Trophoblast cell (in vitro differentiated cells and primary cell): ENCODE measurements around the gene MEF2C.

Source experiments
- DNase-seq, 2 donors: peaks; one replicate each; pipeline ENCODE4 v3.0.0-alpha.2; 2016
- H2AFZ ChIP-seq: 2 replicates; pipeline ENCODE4 v1.6.1; 2013; ENCODE audit warnings: low read length, moderate library complexity, mild to moderate bottlenecking; ENCODE audit not compliant: insufficient read depth, poor library complexity
- H2AK5ac ChIP-seq: 2 replicates; pipeline ENCODE4 v1.6.1; 2013; ENCODE audit warnings: mild to moderate bottlenecking, low read length
- H2BK120ac ChIP-seq: 2 replicates; pipeline ENCODE4 v1.6.1; 2013; ENCODE audit warnings: low read length, mild to moderate bottlenecking, moderate library complexity; ENCODE audit not compliant: insufficient read depth, poor library complexity
- H2BK12ac ChIP-seq: 2 replicates; pipeline ENCODE4 v1.6.1; 2013; ENCODE audit warnings: mild to moderate bottlenecking, low read length, moderate library complexity
- H2BK5ac ChIP-seq: 2 replicates; pipeline ENCODE4 v1.6.1; 2013; ENCODE audit warnings: low read length, low read depth, moderate library complexity, mild to moderate bottlenecking; ENCODE audit not compliant: poor library complexity
- H3K14ac ChIP-seq: 2 replicates; pipeline ENCODE4 v1.6.1; 2013; ENCODE audit warnings: mild to moderate bottlenecking, low read length
- H3K18ac ChIP-seq: 2 replicates; pipeline ENCODE4 v1.6.1; 2013; ENCODE audit warnings: mild to moderate bottlenecking, low read length
- H3K23ac ChIP-seq: 2 replicates; pipeline ENCODE4 v1.6.1; 2013; ENCODE audit warnings: low read length
- H3K27ac ChIP-seq: 2 replicates; pipeline ENCODE4 v1.5.1; 2013; ENCODE audit warnings: low read depth, mild to moderate bottlenecking, inconsistent platforms, low read length, moderate library complexity
- H3K27me3 ChIP-seq: 2 replicates; pipeline ENCODE4 v1.6.1; 2013; ENCODE audit warnings: inconsistent platforms, mild to moderate bottlenecking, low read length, moderate library complexity; ENCODE audit not compliant: insufficient read depth
- H3K36me3 ChIP-seq, 2 experiments: 1 replicate in 1 of 2; 2 replicates in 1 of 2; pipeline ENCODE4 v1.6.1; 2013; ENCODE audit warnings: low read length in 2 of 2, mild to moderate bottlenecking in 2 of 2, moderate library complexity in 1 of 2; ENCODE audit not compliant: insufficient read depth in 2 of 2, control insufficient read depth in 1 of 2
- H3K4ac ChIP-seq: 2 replicates; pipeline ENCODE4 v1.6.1; 2013; ENCODE audit warnings: low read depth, mild to moderate bottlenecking, low read length, moderate library complexity
- H3K4me1 ChIP-seq, 2 experiments: 1 replicate in 1 of 2; 2 replicates in 1 of 2; pipeline ENCODE4 v1.6.1; 2013; ENCODE audit warnings: low read length in 2 of 2, mild to moderate bottlenecking in 2 of 2, moderate library complexity in 1 of 2; ENCODE audit not compliant: insufficient read depth in 2 of 2, control insufficient read depth in 1 of 2
- H3K4me2 ChIP-seq: 2 replicates; pipeline ENCODE4 v1.6.1; 2013; ENCODE audit warnings: inconsistent platforms, mild to moderate bottlenecking, low read length, moderate library complexity
- H3K4me3 ChIP-seq: 2 replicates; pipeline ENCODE4 v1.5.1; 2013; ENCODE audit warnings: mild to moderate bottlenecking, low read depth, low read length, inconsistent platforms
- H3K79me1 ChIP-seq: one replicate; pipeline ENCODE4 v1.6.1; 2013; ENCODE audit warnings: low read length
- H3K79me2 ChIP-seq: 2 replicates; pipeline ENCODE4 v1.6.1; 2013; ENCODE audit warnings: low read length, mild to moderate bottlenecking; ENCODE audit not compliant: control insufficient read depth, insufficient read depth, poor library complexity
- H3K9ac ChIP-seq: 2 replicates; pipeline ENCODE4 v1.6.1; 2013; ENCODE audit warnings: mild to moderate bottlenecking, low read length
- H3K9me3 ChIP-seq: 2 replicates; pipeline ENCODE4 v1.6.1; 2013; ENCODE audit warnings: low read depth, mild to moderate bottlenecking, control low read depth, inconsistent platforms, low read length; ENCODE audit not compliant: insufficient read depth
- H4K12ac ChIP-seq: 2 replicates; pipeline ENCODE4 v1.6.1; 2013; ENCODE audit warnings: low read depth, mild to moderate bottlenecking, low read length, moderate library complexity
- H4K8ac ChIP-seq: 2 replicates; pipeline ENCODE4 v1.6.1; 2013; ENCODE audit warnings: low read depth, mild to moderate bottlenecking, low read length, moderate library complexity
- H4K91ac ChIP-seq: one replicate; pipeline ENCODE4 v1.6.1; 2013; ENCODE audit warnings: low read depth, mild to moderate bottlenecking, low read length, moderate library complexity
- WGBS: extraction: QIAGEN DNeasy Blood & Tissue Kit; methylation state at CpG from one replicate; pipeline ENCODE4 v1.1.7; 2013; ENCODE audit warnings: missing lambda C conversion rate; ENCODE audit not compliant: insufficient read length, insufficient coverage; ENCODE audit errors: extremely low coverage; 5-methylcytosine and 5-hydroxymethylcytosine counted together

MEF2C gene

GRCh38 chr5:88888291-88888690, 5.3 kb upstream of the MEF2C start:
- H3K9me3 ChIP-seq, result no peaks in the 10 kb centered on the region
- H3K23ac ChIP-seq, result no peak overlapping the region
- no peak overlapping the region for H2BK12ac ChIP-seq
- no peaks in the 10 kb centered on the region for H3K36me3 ChIP-seq
- no peak overlapping the region for H3K27ac ChIP-seq
- H2AFZ ChIP-seq, result no peak overlapping the region
- no peak overlapping the region for H2AK5ac ChIP-seq
- H3K9ac ChIP-seq, result no peak overlapping the region
- no peak overlapping the region for H3K14ac ChIP-seq
- no peak overlapping the region for H4K91ac ChIP-seq
- no peak overlapping the region for H2BK120ac ChIP-seq
- H4K12ac ChIP-seq, result no peak overlapping the region
- no peak overlapping the region for H3K18ac ChIP-seq
- no peak overlapping the region for H2BK5ac ChIP-seq
- H3K4ac ChIP-seq, result no peak overlapping the region
- H3K27me3 ChIP-seq, result no peaks in the 10 kb centered on the region
- H3K79me2 ChIP-seq, result no peaks in the 10 kb centered on the region
- no peak overlapping the region for H3K4me2 ChIP-seq
- peaks cover 6% of the 10 kb centered on the region for H3K79me1 ChIP-seq
- DNase-seq, result no peak
- H3K4me1 ChIP-seq, result peaks cover 6 to 10% of the 10 kb centered on the region in 2 experiments
- no peak overlapping the region for H3K4me3 ChIP-seq
- no peak overlapping the region for H4K8ac ChIP-seq

DNA sequence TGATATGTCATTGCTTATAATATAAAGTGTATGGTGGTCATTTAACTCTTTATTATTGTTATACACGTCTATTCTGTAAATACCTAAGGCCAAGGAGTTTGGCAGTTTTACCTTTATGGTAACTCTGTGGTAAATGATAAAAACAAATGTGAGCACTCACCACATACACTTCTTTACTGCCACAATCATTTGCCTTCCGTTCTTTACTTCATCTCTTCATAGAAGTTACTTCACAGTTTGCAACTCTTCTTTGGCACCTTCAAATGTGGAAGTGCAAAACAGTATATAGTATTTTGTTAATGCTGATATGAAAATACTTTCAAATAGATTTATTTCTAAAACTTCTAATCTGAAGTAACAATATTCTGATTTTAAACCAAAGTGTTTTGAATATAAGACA, 4.4 kb upstream of the MEF2C start:
- H2BK5ac ChIP-seq, result no peak overlapping the region
- H4K91ac ChIP-seq, result no peak overlapping the region
- no peak for DNase-seq

GRCh38 chr5:88886746-88887341, 3.9 kb upstream of the MEF2C start:
- Histone ChIP-seq H3K4ac (no peak overlapping the region), H2AK5ac (no peak overlapping the region), H3K23ac (no peak overlapping the region), H3K27ac (no peak overlapping the region), H3K79me1 (peaks cover 8% of the 10 kb centered on the region), H3K9me3 (no peaks in the 10 kb centered on the region), H3K36me3 (no peaks in the 10 kb centered on the region), H4K12ac (no peak overlapping the region), H4K91ac (no peak overlapping the region), H3K4me2 (no peak overlapping the region), H3K4me3 (no peak overlapping the region), H3K18ac (no peak overlapping the region), H3K27me3 (no peaks in the 10 kb centered on the region), H2BK5ac (no peak overlapping the region), H2AFZ (no peak overlapping the region), H3K4me1 (peaks cover 6 to 7% of the 10 kb centered on the region in 2 experiments), H3K14ac (no peak overlapping the region), H4K8ac (no peak overlapping the region), H3K79me2 (no peaks in the 10 kb centered on the region), H2BK12ac (no peak overlapping the region), H3K9ac (no peak overlapping the region), H2BK120ac (no peak overlapping the region)
- DNase-seq, result no peak
- WGBS, result no CpG with 5 or more reads among the region's 4 CpGs

More for the DNA sequence above, 4.4 kb upstream of the MEF2C start:
- H2AK5ac ChIP-seq, result no peak overlapping the region
- peaks cover 6 to 7% of the 10 kb centered on the region in 2 experiments for H3K4me1 ChIP-seq
- H3K4me3 ChIP-seq, result no peak overlapping the region
- no peaks in the 10 kb centered on the region for H3K9me3 ChIP-seq
- H3K9ac ChIP-seq, result no peak overlapping the region
- peaks cover 8% of the 10 kb centered on the region for H3K79me1 ChIP-seq
- no peak overlapping the region for H4K8ac ChIP-seq
- no peak overlapping the region for H3K14ac ChIP-seq
- H3K23ac ChIP-seq, result no peak overlapping the region
- H2BK12ac ChIP-seq, result no peak overlapping the region
- no peak overlapping the region for H2BK120ac ChIP-seq
- H2AFZ ChIP-seq, result no peak overlapping the region
- no peak overlapping the region for H3K4ac ChIP-seq
- no peak overlapping the region for H3K27ac ChIP-seq
- H3K36me3 ChIP-seq, result no peaks in the 10 kb centered on the region
- no peak overlapping the region for H3K18ac ChIP-seq
- no CpG with 5 or more reads among the region's 2 CpGs for WGBS
- no peak overlapping the region for H4K12ac ChIP-seq
- no peak overlapping the region for H3K4me2 ChIP-seq
- no peaks in the 10 kb centered on the region for H3K79me2 ChIP-seq
- H3K27me3 ChIP-seq, result no peaks in the 10 kb centered on the region

DNA sequence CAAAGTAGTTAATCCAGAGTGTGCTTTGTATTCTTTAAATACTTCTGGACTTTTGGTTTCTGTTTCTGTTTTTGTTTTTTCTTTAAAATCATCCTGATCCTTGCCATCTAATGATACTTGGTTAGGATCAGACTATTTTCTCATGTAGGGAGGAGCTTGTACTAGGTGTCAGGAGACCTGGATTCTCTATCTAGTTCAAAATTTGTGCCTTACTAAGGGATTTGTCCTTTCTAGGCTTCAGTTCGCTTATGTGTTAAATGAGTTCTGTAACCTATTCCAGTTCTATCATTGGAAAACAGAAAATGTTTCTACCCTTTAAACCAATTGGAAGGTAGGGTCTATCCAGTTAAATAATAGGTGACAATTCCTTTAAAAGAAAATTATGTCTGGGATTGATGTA, 3.3 kb upstream of the MEF2C start:
- Histone ChIP-seq H4K8ac (no peak overlapping the region), H3K4me2 (no peak overlapping the region), H3K79me1 (peaks cover 8% of the 10 kb centered on the region), H3K4me1 (peaks cover 6 to 7% of the 10 kb centered on the region in 2 experiments), H2BK120ac (no peak overlapping the region), H2BK5ac (no peak overlapping the region), H3K14ac (no peak overlapping the region), H3K27ac (no peak overlapping the region), H3K9ac (no peak overlapping the region), H3K18ac (no peak overlapping the region), H4K91ac (no peak overlapping the region), H3K79me2 (no peaks in the 10 kb centered on the region), H3K36me3 (no peaks in the 10 kb centered on the region), H2AK5ac (no peak overlapping the region), H3K4me3 (no peak overlapping the region), H3K23ac (no peak overlapping the region), H4K12ac (no peak overlapping the region), H3K9me3 (no peaks in the 10 kb centered on the region), H3K27me3 (no peaks in the 10 kb centered on the region), H2AFZ (no peak overlapping the region), H3K4ac (no peak overlapping the region), H2BK12ac (no peak overlapping the region)
- DNase-seq, result no peak
- WGBS, result no CpG with 5 or more reads among the region's 1 CpG
